Tibial nerve (tissue), 4 donors: ENCODE data around the gene B4GALNT2. TPM values are rescaled to one million over a fixed set of nuclear protein-coding genes. Genes with fewer than 3 reads are reported as not detected.

Experiments
- DNase-seq, 2 donors: peaks; one replicate each; pipeline ENCODE4 v3.0.0-alpha.2; 2019; ENCODE audit warnings: low spot score in 2 of 2
- H3K27ac ChIP-seq, 4 donors: fragments of 200-600 bp; sonication (generic) in 3 of 4; one replicate each; pipeline ENCODE4 v1.5.1; 2017 to 2019; ENCODE audit warnings: mild to moderate bottlenecking in 1 of 4
- H3K27me3 ChIP-seq, 2 donors: fragments of 200-600 bp; sonication (generic) in 1 of 2; one replicate each; pipeline versions ENCODE4 v1.5.1 to v1.6.0; 2017 to 2019
- H3K36me3 ChIP-seq, 3 donors: fragments of 200-600 bp; sonication (generic); one replicate each; pipeline ENCODE4 v1.5.1; 2018 to 2019
- H3K4me1 ChIP-seq, 4 donors: fragments of 200-600 bp; sonication (generic) in 3 of 4; one replicate each; pipeline ENCODE4 v1.5.1; 2017 to 2019
- H3K4me3 ChIP-seq, 4 donors: fragments of 200-600 bp; sonication (generic) in 3 of 4; one replicate each; pipeline ENCODE4 v1.5.1; 2017 to 2019; ENCODE audit warnings: mild to moderate bottlenecking in 1 of 4, moderate library complexity in 1 of 4
- H3K9me3 ChIP-seq, 4 donors: fragments of 200-600 bp; sonication (generic) in 3 of 4; one replicate each; pipeline ENCODE4 v1.5.1; 2017 to 2019
- CTCF ChIP-seq, 5 experiments: fragments of 200-600 bp in 3 of 5; fragments of 450-650 bp in 2 of 5; sonication (generic) in 3 of 5; IDR thresholded peaks; one replicate each; pipeline ENCODE4 v1.5.1; 2016 to 2019; ENCODE audit warnings: antibody characterized with exemption in 5 of 5, mild to moderate bottlenecking in 3 of 5, moderate library complexity in 2 of 5
- EP300 ChIP-seq, 2 donors: sonication (generic); formaldehyde crosslinking; IDR thresholded peaks; one replicate each; pipeline ENCODE4 v1.6.1; 2017; ENCODE audit warnings: antibody characterized with exemption in 2 of 2, mild to moderate bottlenecking in 1 of 2
- POLR2A ChIP-seq, 2 donors: fragments of 450-650 bp; IDR thresholded peaks; one replicate each; pipeline ENCODE4 v1.6.1; 2017; ENCODE audit warnings: antibody characterized with exemption in 2 of 2, mild to moderate bottlenecking in 2 of 2, moderate library complexity in 2 of 2
- WGBS, 2 donors: methylation state at CpG; one replicate each; pipeline ENCODE4 v1.1.5; 2018; 5-methylcytosine and 5-hydroxymethylcytosine counted together
- total RNA-seq, 4 donors: library from RNA; depleted of rRNA; stranded (reverse); fragments of >200 nt; gene quantifications; one replicate each; pipeline ENCODE4 v1.1.0, GENCODE V29; 2016

The B4GALNT2 gene
- total RNA-seq, 4 donors from 2014 or later, result not detected

DNA sequence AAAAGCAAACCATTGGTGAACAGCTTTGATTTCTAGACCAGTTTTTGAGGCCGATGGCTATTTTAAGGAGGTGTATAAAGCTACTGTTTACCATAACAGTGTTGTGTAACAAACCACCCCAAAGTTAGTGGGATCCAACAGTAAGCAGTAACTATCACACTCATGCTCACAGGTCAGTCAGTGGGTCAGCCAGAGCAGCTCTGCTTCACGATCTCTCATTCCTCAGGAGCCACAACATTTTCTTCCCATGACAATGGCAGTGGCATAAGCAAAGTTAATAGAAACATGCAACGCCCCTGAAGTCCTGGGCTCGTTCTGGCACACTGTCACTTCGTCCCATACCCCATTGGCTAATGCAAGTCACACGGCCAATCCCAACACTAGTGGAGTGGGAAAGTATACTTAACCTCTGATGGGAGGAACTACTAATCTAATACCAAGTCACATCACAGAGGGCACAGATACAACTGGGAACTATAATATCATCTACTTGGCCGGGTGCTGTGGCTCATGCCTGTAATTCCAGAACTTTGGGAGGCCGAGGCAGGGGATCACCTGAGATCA is 28.0 kb upstream of the B4GALNT2 start:
- DNase-seq, result no peak
- Histone ChIP-seq H3K36me3 (no peaks in the 10 kb centered on the region), H3K4me3 (no peak overlapping the region), H3K9me3 (no peaks in the 10 kb centered on the region), H3K4me1 (no peaks in the 10 kb centered on the region), H3K27ac (no peak overlapping the region), H3K27me3 (peaks cover 0 to under 1% of the 10 kb centered on the region in 2 donors)
- WGBS, 2 donors, result 70 to 78% methylated on average over 8 of the region's 8 CpGs
- no peak for TF ChIP-seq POLR2A (IDR thresholded peaks at IDR 0.05)
- TF ChIP-seq CTCF (IDR thresholded peaks at IDR 0.05), result no peak
- no peak for TF ChIP-seq EP300 (IDR thresholded peaks at IDR 0.05)

- Histone ChIP-seq H3K36me3 (no peaks in the 10 kb centered on the region), H3K4me3 (no peak overlapping the region), H3K27me3 (no peaks in the 10 kb centered on the region), H3K9me3 (no peaks in the 10 kb centered on the region), H3K27ac (no peak overlapping the region), H3K4me1 (no peaks in the 10 kb centered on the region)
- DNase-seq, result no peak
- TF ChIP-seq CTCF (IDR thresholded peaks at IDR 0.05) (no peak), EP300 (IDR thresholded peaks at IDR 0.05) (no peak), POLR2A (IDR thresholded peaks at IDR 0.05) (no peak)
- 65% methylated on average over 5 of the region's 5 CpGs for WGBS, 2 donors
Measured at GRCh38 chr17:49106321-49107210, 26.0 kb upstream of the B4GALNT2 start.

DNA sequence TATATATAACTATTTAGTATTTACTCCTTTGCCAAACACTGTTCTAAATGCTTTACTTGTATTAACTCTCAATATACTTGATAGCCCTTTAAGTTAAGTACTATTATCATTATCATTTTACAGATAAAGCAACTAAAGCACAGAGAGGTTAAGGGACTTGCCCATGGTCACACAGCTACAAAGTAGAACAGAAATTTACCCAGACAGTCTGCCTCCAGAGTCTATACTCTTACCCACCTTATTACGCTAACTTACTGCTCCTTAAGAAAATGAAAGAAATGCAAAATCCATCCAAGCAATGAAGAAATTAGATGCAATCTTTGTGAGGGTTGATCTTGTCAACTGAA is 25.4 kb upstream of the B4GALNT2 start:
- no peak overlapping the region for H3K4me3 ChIP-seq
- 95 to 96% methylated on average over 1 of the region's 1 CpG for WGBS, 2 donors
- TF ChIP-seq POLR2A (IDR thresholded peaks at IDR 0.05), result no peak
- no peak for TF ChIP-seq EP300 (IDR thresholded peaks at IDR 0.05)
- TF ChIP-seq CTCF (IDR thresholded peaks at IDR 0.05), result no peak
- H3K4me1 ChIP-seq, result no peaks in the 10 kb centered on the region
- no peaks in the 10 kb centered on the region for H3K36me3 ChIP-seq
- H3K9me3 ChIP-seq, result no peaks in the 10 kb centered on the region
- H3K27me3 ChIP-seq, result no peaks in the 10 kb centered on the region
- no peak overlapping the region for H3K27ac ChIP-seq
- DNase-seq, result no peak

- TF ChIP-seq POLR2A (IDR thresholded peaks at IDR 0.05) (no peak), CTCF (IDR thresholded peaks at IDR 0.05) (no peak), EP300 (IDR thresholded peaks at IDR 0.05) (no peak)
- peaks cover 0 to 4% of the 10 kb centered on the region in 2 donors for H3K27me3 ChIP-seq
- no peaks in the 10 kb centered on the region for H3K9me3 ChIP-seq
- no peak for DNase-seq
- no peaks in the 10 kb centered on the region for H3K36me3 ChIP-seq
- no peaks in the 10 kb centered on the region for H3K4me1 ChIP-seq
- no peak overlapping the region for H3K4me3 ChIP-seq
- H3K27ac ChIP-seq, result no peak overlapping the region
- 37 to 41% methylated on average over 3 of the region's 3 CpGs for WGBS, 2 donors
Measured at GRCh38 chr17:49108318-49108717, 24.3 kb upstream of the B4GALNT2 start.

DNA sequence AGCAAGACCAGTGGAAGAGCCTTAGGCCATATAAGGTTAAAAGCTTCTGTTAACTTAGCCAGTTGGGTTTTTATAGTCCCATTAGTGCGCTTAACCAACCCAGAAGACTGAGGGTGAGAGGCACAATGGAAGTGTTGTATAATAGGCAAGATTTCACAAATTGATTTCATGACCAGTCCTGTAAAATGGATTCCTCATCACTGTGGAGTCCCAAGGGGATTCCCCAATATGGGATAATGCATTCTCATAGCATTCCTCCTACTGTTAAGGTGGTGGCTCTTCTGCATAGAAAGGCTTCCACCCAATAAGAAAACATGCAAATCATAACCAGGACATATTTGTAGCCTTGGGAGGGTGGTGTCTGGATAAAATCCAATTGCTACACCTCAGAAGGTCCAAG is 22.1 kb upstream of the B4GALNT2 start:
- H3K27me3 ChIP-seq, result peaks cover 0 to 4% of the 10 kb centered on the region in 2 donors
- no peak overlapping the region for H3K27ac ChIP-seq
- 75 to 89% methylated on average over 1 of the region's 1 CpG for WGBS, 2 donors
- DNase-seq, result no peak
- no peaks in the 10 kb centered on the region for H3K36me3 ChIP-seq
- no peak for TF ChIP-seq POLR2A (IDR thresholded peaks at IDR 0.05)
- TF ChIP-seq CTCF (IDR thresholded peaks at IDR 0.05), result no peak
- no peak for TF ChIP-seq EP300 (IDR thresholded peaks at IDR 0.05)
- H3K9me3 ChIP-seq, result no peaks in the 10 kb centered on the region
- H3K4me3 ChIP-seq, result no peak overlapping the region
- no peaks in the 10 kb centered on the region for H3K4me1 ChIP-seq
